IMR-90 (cell line): ENCODE results near the gene CYRIA. TPM values are rescaled to one million over a fixed set of nuclear protein-coding genes. Genes with fewer than 3 reads are reported as not detected.

Experiments used
- ATAC-seq: fragments of 200-7000 bp; cut with Tn5 transposase; 2 replicates; pipeline ENCODE4 v1.9.1; 2020; ENCODE audit warnings: low read depth, mild to moderate bottlenecking, moderate library complexity
- BruUV-seq: library from RNA; stranded (reverse); fragments of 400-500 nt; replicated peaks from 2 replicates; lab custom pipeline; 2021; lab: Mats Ljungman, UMichigan
- CTCF ChIA-PET: fragments of 300-600 bp; formaldehyde crosslinking; extraction: SDS; loops from one replicate; lab custom pipeline; 2021; ENCODE audit warnings: antibody characterized with exemption; lab: Yijun Ruan, JAX
- POLR2A ChIA-PET: fragments of 300-600 bp; sonication (Branson Sonifier 250); formaldehyde crosslinking; loops from one replicate; lab custom pipeline; 2022; ENCODE audit warnings: antibody characterized with exemption; ENCODE audit not compliant: unreplicated experiment; lab: Charles Lee
- DNase-seq: peaks from one replicate; pipeline ENCODE4 v3.0.0; 2013
- H2AFZ ChIP-seq: replicated peaks from 2 replicates; pipeline ENCODE3; 2013; ENCODE audit warnings: low read length, mild to moderate bottlenecking; ENCODE audit not compliant: poor library complexity
- H2AK5ac ChIP-seq: 2 replicates; pipeline ENCODE4 v1.6.1; 2013; ENCODE audit warnings: low read depth, low read length, inconsistent platforms
- H2AK9ac ChIP-seq: replicated peaks from 2 replicates; pipeline ENCODE3; 2013; ENCODE audit warnings: mild to moderate bottlenecking, low read depth, low read length, moderate library complexity; ENCODE audit not compliant: poor library complexity
- H2BK120ac ChIP-seq: 2 replicates; pipeline ENCODE4 v1.6.1; 2013; ENCODE audit warnings: low read depth, low read length, inconsistent platforms
- H2BK15ac ChIP-seq: 3 replicates; pipeline ENCODE4 v1.6.1; 2013; ENCODE audit warnings: low read depth, low read length, inconsistent platforms
- H2BK20ac ChIP-seq: 2 replicates; pipeline ENCODE4 v1.6.1; 2013; ENCODE audit warnings: low read depth, mild to moderate bottlenecking, inconsistent platforms, low read length, moderate library complexity
- H2BK5ac ChIP-seq: 2 replicates; pipeline ENCODE4 v1.6.1; 2013; ENCODE audit warnings: mild to moderate bottlenecking, low read depth, low read length, inconsistent platforms; ENCODE audit not compliant: poor library complexity, severe bottlenecking
- H3K14ac ChIP-seq: replicated peaks from 2 replicates; pipeline ENCODE4 v1.6.1; 2013; ENCODE audit warnings: low read depth, low read length, inconsistent platforms
- H3K18ac ChIP-seq: 2 replicates; pipeline ENCODE4 v1.6.1; 2013; ENCODE audit warnings: low read depth, low read length, control low read depth
- H3K23ac ChIP-seq: 2 replicates; pipeline ENCODE4 v1.6.1; 2013; ENCODE audit warnings: low read depth, low read length, inconsistent platforms
- H3K27ac ChIP-seq: 2 replicates; pipeline ENCODE4 v1.5.1; 2013; ENCODE audit warnings: mild to moderate bottlenecking, control low read depth, low read length; ENCODE audit not compliant: insufficient read depth
- H3K27me3 ChIP-seq: 2 replicates; pipeline ENCODE4 v1.6.1; 2013; ENCODE audit warnings: low read length; ENCODE audit not compliant: control insufficient read depth, insufficient read depth
- H3K36me3 ChIP-seq: 2 replicates; pipeline ENCODE4 v1.6.1; 2013; ENCODE audit warnings: low read length, mixed read lengths; ENCODE audit not compliant: control insufficient read depth, insufficient read depth
- H3K4ac ChIP-seq: 2 replicates; pipeline ENCODE4 v1.6.1; 2013; ENCODE audit warnings: low read depth, low read length, inconsistent platforms
- H3K4me1 ChIP-seq: 2 replicates; pipeline ENCODE4 v1.6.1; 2013; ENCODE audit warnings: low read length, mixed read lengths; ENCODE audit not compliant: control insufficient read depth, insufficient read depth
- H3K4me2 ChIP-seq: 2 replicates; pipeline ENCODE4 v1.6.1; 2013; ENCODE audit warnings: low read depth, mild to moderate bottlenecking, control low read depth, low read length, moderate library complexity
- H3K4me3 ChIP-seq: 2 replicates; pipeline ENCODE4 v1.5.1; 2013; ENCODE audit warnings: low read depth, mild to moderate bottlenecking, control low read depth, low read length, moderate library complexity; ENCODE audit not compliant: insufficient read depth
- H3K56ac ChIP-seq: 2 replicates; pipeline ENCODE4 v1.6.1; 2013; ENCODE audit warnings: low read length, inconsistent platforms; ENCODE audit not compliant: insufficient read depth; ENCODE audit errors: extremely low read depth
- H3K79me1 ChIP-seq, 2 experiments: 2 replicates each; pipeline ENCODE4 v1.6.1; 2013; ENCODE audit warnings: low read length in 2 of 2, inconsistent platforms in 1 of 2, low read depth in 1 of 2
- H3K9ac ChIP-seq: 2 replicates; pipeline ENCODE4 v1.6.1; 2013; ENCODE audit warnings: low read depth, low read length, control low read depth
- H3K9me1 ChIP-seq: 2 replicates; pipeline ENCODE4 v1.6.1; 2013; ENCODE audit warnings: low read length, inconsistent platforms; ENCODE audit not compliant: insufficient read depth
- H3K9me3 ChIP-seq: 2 replicates; pipeline ENCODE4 v1.6.1; 2013; ENCODE audit warnings: low read length; ENCODE audit not compliant: control insufficient read depth, insufficient read depth
- H4K20me1 ChIP-seq: 2 replicates; pipeline ENCODE4 v1.6.1; 2013; ENCODE audit warnings: low read length, inconsistent platforms; ENCODE audit not compliant: insufficient read depth
- H4K5ac ChIP-seq: 2 replicates; pipeline ENCODE4 v1.6.1; 2013; ENCODE audit warnings: mild to moderate bottlenecking, low read depth, low read length, control low read depth
- H4K8ac ChIP-seq, 2 experiments: 2 replicates each; pipeline ENCODE4 v1.6.1; 2013; ENCODE audit warnings: low read depth in 2 of 2, low read length in 2 of 2, control low read depth in 1 of 2, inconsistent platforms in 1 of 2
- H4K91ac ChIP-seq: 2 replicates; pipeline ENCODE4 v1.6.1; 2013; ENCODE audit warnings: low read depth, low read length, inconsistent platforms; ENCODE audit not compliant: insufficient read depth
- BHLHE40 ChIP-seq: fragments of 150-350 bp; IDR thresholded peaks from 2 replicates; pipeline ENCODE4 v1.6.1; 2016; ENCODE audit warnings: mild to moderate bottlenecking, low read depth, low read length
- CHD1 ChIP-seq: IDR thresholded peaks from 2 replicates; pipeline ENCODE4 v1.6.1; 2012; ENCODE audit warnings: low read depth, low read length, improper control_type of control experiment
- CTCF ChIP-seq: conservative IDR thresholded peaks from 2 replicates; pipeline ENCODE4 v1.5.1; 2012; ENCODE audit warnings: mild to moderate bottlenecking, low read depth, low read length, improper control_type of control experiment
- MAFK ChIP-seq: IDR thresholded peaks from 2 replicates; pipeline ENCODE4 v1.6.1; 2012; ENCODE audit warnings: low read depth, low read length, improper control_type of control experiment
- MAZ ChIP-seq: IDR thresholded peaks from 2 replicates; pipeline ENCODE4 v1.6.1; 2012; ENCODE audit warnings: low read depth, mild to moderate bottlenecking, low read length, improper control_type of control experiment, moderate library complexity, borderline replicate concordance
- MXI1 ChIP-seq: IDR thresholded peaks from 2 replicates; pipeline ENCODE4 v1.6.1; 2012; ENCODE audit warnings: low read depth, mild to moderate bottlenecking, low read length, moderate library complexity, borderline replicate concordance
- NFE2L2 ChIP-seq: fragments of 150-350 bp; IDR thresholded peaks from 2 replicates; pipeline ENCODE4 v1.6.1; 2016; ENCODE audit warnings: low read depth, mild to moderate bottlenecking, low read length
- POLR2A ChIP-seq: IDR thresholded peaks from 2 replicates; pipeline ENCODE4 v1.6.1; 2012; ENCODE audit warnings: mild to moderate bottlenecking, low read depth, low read length
- RFX5 ChIP-seq: IDR thresholded peaks from 2 replicates; pipeline ENCODE4 v1.8.0; 2012; ENCODE audit warnings: low read depth, mild to moderate bottlenecking, low read length, moderate library complexity
- SMC3 ChIP-seq: fragments of 150-350 bp; IDR thresholded peaks from 2 replicates; pipeline ENCODE4 v1.6.1; 2016; ENCODE audit warnings: low read depth, mild to moderate bottlenecking, antibody characterized with exemption, low read length, moderate library complexity
- WGBS, 2 experiments: methylation state at CpG; one replicate each; pipeline versions ENCODE4 v1.1.5 to v1.1.7; 2013; ENCODE audit warnings: missing lambda C conversion rate in 2 of 2; ENCODE audit not compliant: insufficient read length in 1 of 2; ENCODE audit errors: extremely low coverage in 2 of 2; 5-methylcytosine and 5-hydroxymethylcytosine counted together
- dilution Hi-C: fragments of 300-500 bp; cut with HindIII; formaldehyde crosslinking; loops from one replicate; pipeline ENCODE4 v1.14.3; 2018; ENCODE audit warnings: low sequenced_read_pairs; ENCODE audit not compliant: unreplicated experiment
- in situ Hi-C: fragments of 300-500 bp; cut with MboI; formaldehyde crosslinking; loops from 3 replicates; pipeline ENCODE4 v1.14.3; 2019; ENCODE audit warnings: low sequenced_read_pairs, inconsistent platforms, mixed read lengths
- intact Hi-C: fragments of 100-400 bp; cut with micrococcal nuclease; formaldehyde crosslinking; loops from 2 replicates; pipeline ENCODE4 v1.10.0; 2022
- polyA plus RNA-seq, 3 experiments: library from polyadenylated mRNA; depleted of rRNA; stranded (reverse); fragments of >200 nt; gene quantifications; 2 replicates each; pipeline ENCODE4 v1.2.3, GENCODE V29; 2012; ENCODE audit warnings: low replicate concordance in 1 of 3
- total RNA-seq: library from RNA; depleted of rRNA; stranded (reverse); fragments of >200 nt; gene quantifications from 2 replicates; pipeline ENCODE4 v1.2.3, GENCODE V29; 2012

Gene CYRIA
- total and polyA plus RNA-seq, 2 of the 4 experiments (the other 2 are of a cell fraction) = 1.7 to 3.8 TPM

DNA sequence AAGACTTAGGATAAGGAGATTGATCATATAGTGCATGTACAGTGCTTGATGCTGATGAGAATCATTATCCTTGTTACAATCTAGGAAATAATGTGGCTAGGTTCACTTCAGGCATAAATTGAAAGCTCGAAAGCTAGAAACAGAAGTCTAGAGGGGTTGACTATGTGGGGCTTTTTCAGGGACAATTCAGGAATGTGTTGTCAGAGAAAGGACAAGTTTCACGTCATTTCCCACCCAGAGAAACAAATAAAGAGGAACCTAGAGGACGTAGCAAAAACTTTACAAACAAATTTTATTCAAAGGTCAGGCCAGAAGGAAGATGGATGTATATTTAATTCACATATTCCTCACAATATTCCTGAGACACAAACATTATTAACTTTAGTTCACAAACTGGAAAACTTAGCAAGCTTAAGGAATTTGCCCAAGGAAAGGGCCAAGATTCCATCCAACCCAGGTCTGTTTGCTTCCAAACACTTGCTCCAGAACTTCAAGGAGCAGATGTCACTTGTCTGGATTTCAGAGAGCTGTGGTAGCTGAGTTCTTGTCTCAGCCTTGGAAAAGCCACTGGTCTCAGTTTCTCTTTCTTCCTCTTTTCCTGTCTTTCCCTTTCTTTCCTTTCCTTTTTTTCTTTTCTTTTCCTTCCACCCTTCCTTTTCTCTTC lies 7.4 kb downstream of the CYRIA start:
- DNase-seq = no peak
- no peak for ATAC-seq
- BruUV-seq = no TSS peak
- Histone ChIP-seq H2BK15ac (no peak overlapping the region), H2BK5ac (no peak overlapping the region), H3K9me1 (peaks cover under 1% of the 10 kb centered on the region; the same call in 1 of the 2 replicates), H2BK120ac (no peak overlapping the region), H2AK5ac (no peak overlapping the region), H3K4me3 (no peak overlapping the region), H3K27ac (no peak overlapping the region), H4K91ac (no peak overlapping the region), H3K56ac (no peak overlapping the region), H3K27me3 (peaks cover 2% of the 10 kb centered on the region; the same call in 1 of the 2 replicates), H3K4me1 (peaks cover 13% of the 10 kb centered on the region), H4K8ac (no peak overlapping the region), H2AK9ac (no peak overlapping the region), H3K79me1 (0 out of 4 replicates have a peak, but pooled peaks cover 0 to 4% of the 10 kb centered on the region in 2 experiments), H3K9ac (no peak overlapping the region), H3K9me3 (no peaks in the 10 kb centered on the region), H3K18ac (no peak overlapping the region), H2BK20ac (no peak overlapping the region), H4K5ac (no peak overlapping the region), H3K14ac (no peak overlapping the region), H3K4me2 (no peak overlapping the region), H3K23ac (no peak overlapping the region), H3K4ac (no peak overlapping the region), H2AFZ (no peak overlapping the region), H3K36me3 (peaks cover 2% of the 10 kb centered on the region; the same call in 1 of the 2 replicates), H4K20me1 (no peaks in the 10 kb centered on the region)
- intact Hi-C loops = no loop called here
- TF ChIP-seq CTCF (no peak), MAFK (no peak), BHLHE40 (no peak), SMC3 (no peak), RFX5 (no peak), CHD1 (no peak), MAZ (no peak), NFE2L2 (no peak), MXI1 (no peak), POLR2A (no peak)
- in situ Hi-C loops = no loop called here
- dilution Hi-C loops = no loop called here
- CTCF ChIA-PET = interaction anchor here (0.8 kb wide), 1 partner anchor 20 kb away, joined by 3 read pairs; no protein-coding TSS in a partner anchor
- no CpG with 5 or more reads among the region's 3 CpGs for WGBS, 2 experiments
- POLR2A ChIA-PET = no interaction called here
